ENCODE results near the gene FABP1. TPM values are rescaled to one million over a fixed set of nuclear protein-coding genes. Genes with fewer than 3 reads are reported as not detected.

Gene FABP1
- total and polyA plus RNA-seq, 2 donors from 2014 or later: 1,596 TPM; not detected in 1

GRCh38 chr2:88146590-88146989, 18.7 kb upstream of the FABP1 start:
- Histone ChIP-seq H3K27ac (ENCODE audit: low read depth in 2 of 2, low read length in 2 of 2) (no peak overlapping the region), H3K27me3 (ENCODE audit: control insufficient read depth, insufficient read depth, low read length) (no peaks in the 10 kb centered on the region), H3K9me3 (ENCODE audit: control insufficient read depth in 2 of 3, insufficient read depth in 1 of 3, low read length in 3 of 3) (peaks cover 0 to 12% (median 4%) of the 10 kb centered on the region in 3 donors), H3K4me1 (ENCODE audit: control insufficient read depth in 2 of 3, insufficient read depth in 2 of 3, low read depth in 1 of 3, low read length in 3 of 3) (no peaks in the 10 kb centered on the region), H3K4me3 (ENCODE audit: low read length in 3 of 3) (no peak overlapping the region), H3K36me3 (ENCODE audit: control insufficient read depth in 2 of 3, insufficient read depth in 3 of 3, low read length in 3 of 3) (no peaks in the 10 kb centered on the region), H3K9ac (ENCODE audit: low read length in 3 of 3) (no peak overlapping the region)
- no peak for DNase-seq
- TF ChIP-seq CTCF (IDR thresholded peaks at IDR 0.05; ENCODE audit: borderline replicate concordance, extremely low read depth, insufficient read depth): no peak
- intact Hi-C loops (cut with DNase I): no loop called here
- no peak for FAIRE-seq

- Histone ChIP-seq H3K36me3 (ENCODE audit: control insufficient read depth in 2 of 3, insufficient read depth in 3 of 3, low read length in 3 of 3) (no peaks in the 10 kb centered on the region), H3K9ac (ENCODE audit: low read length in 3 of 3) (no peak overlapping the region), H3K4me1 (ENCODE audit: control insufficient read depth in 2 of 3, insufficient read depth in 2 of 3, low read depth in 1 of 3, low read length in 3 of 3) (no peaks in the 10 kb centered on the region), H3K4me3 (ENCODE audit: low read length in 3 of 3) (no peak overlapping the region), H3K27ac (ENCODE audit: low read depth in 2 of 2, low read length in 2 of 2) (no peak overlapping the region), H3K9me3 (ENCODE audit: control insufficient read depth in 2 of 3, insufficient read depth in 1 of 3, low read length in 3 of 3) (peaks cover 0 to 12% (median 4%) of the 10 kb centered on the region in 3 donors), H3K27me3 (ENCODE audit: control insufficient read depth, insufficient read depth, low read length) (no peaks in the 10 kb centered on the region)
- DNase-seq (no peak), FAIRE-seq (no peak)
- no peak for TF ChIP-seq CTCF (IDR thresholded peaks at IDR 0.05; ENCODE audit: borderline replicate concordance, extremely low read depth, insufficient read depth)
- intact Hi-C loops (cut with DNase I): no loop called here
Measured at GRCh38 chr2:88144914-88145497, 17.1 kb upstream of the FABP1 start.

- DNase-seq: no peak
- H3K9ac ChIP-seq (ENCODE audit: low read length in 3 of 3): no peak overlapping the region
- peaks cover 0 to 9% (median 2%) of the 10 kb centered on the region in 3 donors for H3K9me3 ChIP-seq (ENCODE audit: control insufficient read depth in 2 of 3, insufficient read depth in 1 of 3, low read length in 3 of 3)
- intact Hi-C loops (cut with DNase I): no loop called here
- no peaks in the 10 kb centered on the region for H3K27me3 ChIP-seq (ENCODE audit: control insufficient read depth, insufficient read depth, low read length)
- no peak for TF ChIP-seq CTCF (IDR thresholded peaks at IDR 0.05; ENCODE audit: borderline replicate concordance, extremely low read depth, insufficient read depth)
- H3K4me1 ChIP-seq (ENCODE audit: control insufficient read depth in 2 of 3, insufficient read depth in 2 of 3, low read depth in 1 of 3, low read length in 3 of 3): no peaks in the 10 kb centered on the region
- H3K36me3 ChIP-seq (ENCODE audit: control insufficient read depth in 2 of 3, insufficient read depth in 3 of 3, low read length in 3 of 3): no peaks in the 10 kb centered on the region
- no peak for FAIRE-seq
- no peak overlapping the region for H3K4me3 ChIP-seq (ENCODE audit: low read length in 3 of 3)
- H3K27ac ChIP-seq (ENCODE audit: low read depth in 2 of 2, low read length in 2 of 2): no peak overlapping the region
Measured at GRCh38 chr2:88144271-88144670, 16.4 kb upstream of the FABP1 start.

DNA sequence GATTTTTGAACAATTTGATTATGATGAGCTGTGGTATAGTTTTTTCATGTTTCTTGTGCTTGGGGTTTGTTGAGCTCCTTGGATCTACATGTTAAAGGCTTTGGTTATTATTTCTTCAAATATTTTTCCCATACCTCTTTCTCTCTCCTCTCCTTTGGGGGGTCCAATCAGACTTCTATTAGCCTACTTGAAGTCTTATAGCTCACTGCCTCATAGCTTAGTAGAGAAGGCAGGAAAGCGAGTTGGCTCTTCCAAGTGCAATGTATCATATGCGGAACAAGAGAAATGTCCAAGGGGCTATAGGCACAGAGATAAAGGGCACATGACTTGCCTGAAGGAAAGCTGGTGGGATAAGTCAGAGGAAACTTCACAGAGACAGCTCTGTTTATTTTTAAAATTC, 14.1 kb upstream of the FABP1 start:
- Histone ChIP-seq H3K27me3 (ENCODE audit: control insufficient read depth, insufficient read depth, low read length) (no peaks in the 10 kb centered on the region), H3K4me3 (ENCODE audit: low read length in 3 of 3) (no peak overlapping the region), H3K27ac (ENCODE audit: low read depth in 2 of 2, low read length in 2 of 2) (no peak overlapping the region), H3K9ac (ENCODE audit: low read length in 3 of 3) (no peak overlapping the region), H3K36me3 (ENCODE audit: control insufficient read depth in 2 of 3, insufficient read depth in 3 of 3, low read length in 3 of 3) (no peaks in the 10 kb centered on the region), H3K9me3 (ENCODE audit: control insufficient read depth in 2 of 3, insufficient read depth in 1 of 3, low read length in 3 of 3) (no peaks in the 10 kb centered on the region), H3K4me1 (ENCODE audit: control insufficient read depth in 2 of 3, insufficient read depth in 2 of 3, low read depth in 1 of 3, low read length in 3 of 3) (peaks cover 0 to 3% (median 0%) of the 10 kb centered on the region in 3 donors)
- DNase-seq (no peak), FAIRE-seq (no peak)
- intact Hi-C loops (cut with DNase I): no loop called here
- TF ChIP-seq CTCF (IDR thresholded peaks at IDR 0.05; ENCODE audit: borderline replicate concordance, extremely low read depth, insufficient read depth): no peak

All from kidney (tissue), 14 donors.